GM12878 (cell line): ENCODE data around the gene AMBP. TPM values are rescaled to one million over a fixed set of nuclear protein-coding genes. Genes with fewer than 3 reads are reported as not detected.

ENCODE experiments used
- ATAC-seq: fragments of 200-7000 bp; cut with Tn5 transposase; 3 replicates; pipeline ENCODE4 v1.9.1; 2020; ENCODE audit warnings: mild to moderate bottlenecking, moderate library complexity
- BruUV-seq: library from RNA; stranded (reverse); fragments of 400-500 nt; replicated peaks from 2 replicates; lab custom pipeline; 2021; lab: Mats Ljungman, UMichigan
- CTCF ChIA-PET: fragments of 300-600 bp; sonication (Branson Sonifier 250); formaldehyde crosslinking; extraction: SDS; loops from one replicate; lab custom pipeline; 2021; ENCODE audit warnings: inconsistent platforms; lab: Yijun Ruan, JAX
- POLR2A ChIA-PET: fragments of 350-600 bp; formaldehyde crosslinking; extraction: SDS; loops from one replicate; lab custom pipeline; 2021; ENCODE audit warnings: inconsistent platforms; lab: Charles Lee
- RAD21 ChIA-PET: fragments of 300-600 bp; sonication (Branson Sonifier 250); formaldehyde crosslinking; loops from one replicate; lab custom pipeline; 2023; ENCODE audit warnings: antibody characterized with exemption; ENCODE audit not compliant: unreplicated experiment; lab: Charles Lee
- SMC1A ChIA-PET: fragments of 300-600 bp; sonication (Branson Sonifier 250); formaldehyde crosslinking; loops from one replicate; lab custom pipeline; 2023; ENCODE audit not compliant: unreplicated experiment, uncharacterized antibody; lab: Charles Lee
- DNase-seq: peaks from one replicate; pipeline ENCODE4 v3.0.0-alpha.2; 2011; ENCODE audit warnings: low read depth, low spot score
- FAIRE-seq: peaks from 3 replicates; lab custom pipeline; 2011; peaks lifted over from hg19 to GRCh38; lab: Jason Lieb, UNC
- H2AFZ ChIP-seq: 2 replicates; pipeline ENCODE4 v1.6.0; 2011; ENCODE audit warnings: low read depth, low read length, control low read depth; ENCODE audit not compliant: control insufficient read depth
- H3K27ac ChIP-seq: 2 replicates; pipeline ENCODE4 v1.5.1; 2011; ENCODE audit warnings: control low read depth; ENCODE audit not compliant: control insufficient read depth, insufficient read depth
- H3K27me3 ChIP-seq, 2 experiments: replicated peaks in 1 of 2; 2 replicates each; pipeline versions ENCODE4 v1.6.0 to v1.6.1; 2011; ENCODE audit warnings: low read length in 1 of 2; ENCODE audit not compliant: control insufficient read depth in 2 of 2, insufficient read depth in 2 of 2
- H3K36me3 ChIP-seq, 2 experiments: 2 replicates each; pipeline ENCODE4 v1.5.1; 2011; ENCODE audit warnings: low read length in 1 of 2; ENCODE audit not compliant: control insufficient read depth in 2 of 2, insufficient read depth in 2 of 2
- H3K4me1 ChIP-seq: 2 replicates; pipeline ENCODE4 v1.6.1; 2011; ENCODE audit warnings: mild to moderate bottlenecking, low read length, moderate library complexity, mixed read lengths; ENCODE audit not compliant: control insufficient read depth, insufficient read depth
- H3K4me2 ChIP-seq: 2 replicates; pipeline ENCODE4 v1.6.0; 2011; ENCODE audit warnings: control low read depth; ENCODE audit not compliant: control insufficient read depth, insufficient read depth
- H3K4me3 ChIP-seq: fragments of 200-600 bp; sonication (generic); 2 replicates; pipeline ENCODE4 v1.5.1; 2016
- H3K79me2 ChIP-seq: 2 replicates; pipeline ENCODE4 v1.6.0; 2011; ENCODE audit warnings: low read length; ENCODE audit not compliant: control insufficient read depth, insufficient read depth
- H3K9ac ChIP-seq: 2 replicates; pipeline ENCODE4 v1.8.0; 2011; ENCODE audit warnings: low read length, control low read depth, mixed read lengths; ENCODE audit not compliant: control insufficient read depth, insufficient read depth
- H3K9me3 ChIP-seq: replicated peaks from 3 replicates; pipeline ENCODE4 v1.5.1; 2011; ENCODE audit warnings: mild to moderate bottlenecking, low read length; ENCODE audit not compliant: control insufficient read depth, insufficient read depth
- H4K20me1 ChIP-seq: 2 replicates; pipeline ENCODE4 v1.6.0; 2011; ENCODE audit not compliant: control insufficient read depth, insufficient read depth
- ATF2 ChIP-seq: IDR thresholded peaks from 2 replicates; pipeline ENCODE4 v1.6.1; 2012; ENCODE audit warnings: low read length, inconsistent platforms
- CTCF ChIP-seq, 3 experiments: IDR thresholded peaks in 2 of 3; conservative IDR thresholded peaks in 1 of 3; 2 replicates each; pipeline ENCODE4 v1.5.1; 2011; ENCODE audit warnings: low read depth in 3 of 3, low read length in 3 of 3, mild to moderate bottlenecking in 3 of 3, control low read depth in 2 of 3, moderate library complexity in 2 of 3, inconsistent platforms in 1 of 3, mixed read lengths in 1 of 3; ENCODE audit not compliant: control insufficient read depth in 2 of 3, insufficient read depth in 1 of 3; ENCODE audit errors: extremely low read depth in 1 of 3
- MTA2 ChIP-seq: fragments of 450-650 bp; IDR thresholded peaks from 2 replicates; pipeline ENCODE4 v1.6.1; 2016; ENCODE audit warnings: low read depth, mild to moderate bottlenecking, moderate library complexity
- RBBP5 ChIP-seq: fragments of 200-600 bp; sonication (generic); conservative IDR thresholded peaks from 2 replicates; pipeline ENCODE4 v1.6.1; 2016
- RELA ChIP-seq: fragments of 450-650 bp; IDR thresholded peaks from 2 replicates; pipeline ENCODE4 v1.8.0; 2014; ENCODE audit warnings: borderline replicate concordance; ENCODE audit not compliant: partially characterized antibody
- ZBED1 ChIP-seq: IDR thresholded peaks from 2 replicates; pipeline ENCODE4 v1.6.1; 2016; ENCODE audit warnings: borderline replicate concordance
- ZNF24 ChIP-seq: fragments of 450-650 bp; IDR thresholded peaks from 2 replicates; pipeline ENCODE4 v1.6.1; 2017; ENCODE audit warnings: antibody characterized with exemption, mild to moderate bottlenecking
- WGBS: methylation state at CpG from one replicate; pipeline ENCODE4 v1.1.6; 2016; ENCODE audit warnings: low lambda C conversion rate; ENCODE audit not compliant: insufficient replicate concordance, insufficient coverage; ENCODE audit errors: missing lambda C conversion rate; 5-methylcytosine and 5-hydroxymethylcytosine counted together
- in situ Hi-C: fragments of 300-500 bp; cut with MboI; formaldehyde crosslinking; loops from 9 replicates; pipeline ENCODE4 v1.14.3; 2018; ENCODE audit warnings: mixed read lengths
- intact Hi-C: fragments of 100-400 bp; cut with micrococcal nuclease; formaldehyde crosslinking; loops from one replicate; pipeline ENCODE4 v1.14.2; 2022; ENCODE audit not compliant: unreplicated experiment
- polyA plus RNA-seq, 11 experiments: library from polyadenylated mRNA; depleted of rRNA in 4 of 11; unstranded in 6 of 11; stranded (reverse) in 5 of 11; fragments of >200 nt; fragmentation: Nextera tagmentation in 4 of 11; fragmentation: Illumina TruSeq in 1 of 11; extraction: Ambion mirVana in 4 of 11; extraction: Trizol in 1 of 11; gene quantifications; 1 replicate in 1 of 11; 2 replicates in 10 of 11; pipeline versions ENCODE4 v1.2.1 to v1.2.3, GENCODE V29; 2011 to 2016; ENCODE audit warnings: inconsistent platforms in 2 of 11, missing spikeins in 2 of 11, low read depth in 1 of 11
- total RNA-seq, 4 experiments: library from RNA; depleted of rRNA in 3 of 4; stranded (reverse); fragments of >200 nt in 3 of 4; fragmentation: Illumina TruSeq in 1 of 4; extraction: Trizol in 1 of 4; gene quantifications; 2 replicates each; pipeline versions ENCODE4 v1.2.1 to v1.2.3, GENCODE V29; 2013 to 2021
- TF ChIP-seq, protein P1 (sequence below): fragments of 450-650 bp; IDR thresholded peaks from 2 replicates; pipeline ENCODE4 v1.6.1; 2017; ENCODE audit warnings: borderline replicate concordance

The AMBP gene
- total and polyA plus RNA-seq, 10 of the 15 experiments (the other 5 are each of a cell fraction or from before 2014, with no cell fraction given): 0.11 to 2.3 (median 0.18) TPM; not detected in 7

- ChIA-PET CTCF (interaction anchor here (1.2 kb wide), 1 partner anchor 12 kb away, joined by 3 read pairs; no protein-coding TSS in a partner anchor), RAD21 (no interaction called here), POLR2A (no interaction called here), SMC1A (no interaction called here)
- ATAC-seq (no peak), DNase-seq (no peak), FAIRE-seq (no peak)
- Histone ChIP-seq H3K4me2 (no peak overlapping the region), H3K9ac (no peak overlapping the region), H3K9me3 (no peaks in the 10 kb centered on the region), H4K20me1 (no peaks in the 10 kb centered on the region), H3K27me3 (peaks cover 0 to 3% of the 10 kb centered on the region in 2 experiments; a peak in 2 of 4 replicates), H2AFZ (no peak overlapping the region), H3K36me3 (no peaks in the 10 kb centered on the region), H3K27ac (no peak overlapping the region), H3K4me1 (no peaks in the 10 kb centered on the region), H3K79me2 (no peaks in the 10 kb centered on the region), H3K4me3 (no peak overlapping the region)
- intact Hi-C loops (no loop called here), in situ Hi-C loops (no loop called here)
- no peak for TF ChIP-seq MTA2
- no peak for TF ChIP-seq ZBED1
- no peak for TF ChIP-seq RBBP5
- 19% methylated on average over 16 of the region's 16 CpGs for WGBS
- BruUV-seq: no TSS peak
Measured at GRCh38 chr9:114121227-114122135, 43.4 kb upstream of the AMBP start.

- FAIRE-seq: no peak
- no peak for ATAC-seq
- Histone ChIP-seq H3K27me3 (peaks cover 2 to 3% of the 10 kb centered on the region in 2 experiments; a peak in 3 of 4 replicates), H3K4me3 (no peak overlapping the region), H3K79me2 (no peaks in the 10 kb centered on the region), H3K9ac (no peak overlapping the region), H3K9me3 (no peaks in the 10 kb centered on the region), H4K20me1 (no peaks in the 10 kb centered on the region), H2AFZ (no peak overlapping the region), H3K27ac (no peak overlapping the region), H3K36me3 (no peaks in the 10 kb centered on the region), H3K4me2 (no peak overlapping the region), H3K4me1 (no peaks in the 10 kb centered on the region)
- in situ Hi-C loops (no loop called here), intact Hi-C loops (no loop called here)
- 0% methylated on average over 4 of the region's 4 CpGs for WGBS
- BruUV-seq: no TSS peak
- ChIA-PET RAD21 (no interaction called here), POLR2A (no interaction called here), CTCF (no interaction called here), SMC1A (no interaction called here)
- no peak for DNase-seq
- TF ChIP-seq ATF2 (no peak), ZNF24 (no peak), RELA (no peak), CTCF (IDR thresholded peaks at IDR 0.05 in 2 of 3, conservative IDR thresholded peaks at IDR 0.05 in 1 of 3; ENCODE audit: control insufficient read depth in 2 of 3, extremely low read depth in 1 of 3, insufficient read depth in 1 of 3, low read depth in 3 of 3, low read length in 3 of 3) (no peak)
- TF ChIP-seq, protein P1, sequence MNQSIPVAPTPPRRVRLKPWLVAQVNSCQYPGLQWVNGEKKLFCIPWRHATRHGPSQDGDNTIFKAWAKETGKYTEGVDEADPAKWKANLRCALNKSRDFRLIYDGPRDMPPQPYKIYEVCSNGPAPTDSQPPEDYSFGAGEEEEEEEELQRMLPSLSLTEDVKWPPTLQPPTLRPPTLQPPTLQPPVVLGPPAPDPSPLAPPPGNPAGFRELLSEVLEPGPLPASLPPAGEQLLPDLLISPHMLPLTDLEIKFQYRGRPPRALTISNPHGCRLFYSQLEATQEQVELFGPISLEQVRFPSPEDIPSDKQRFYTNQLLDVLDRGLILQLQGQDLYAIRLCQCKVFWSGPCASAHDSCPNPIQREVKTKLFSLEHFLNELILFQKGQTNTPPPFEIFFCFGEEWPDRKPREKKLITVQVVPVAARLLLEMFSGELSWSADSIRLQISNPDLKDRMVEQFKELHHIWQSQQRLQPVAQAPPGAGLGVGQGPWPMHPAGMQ: no peak
Measured at GRCh38 chr9:114120192-114121014, 42.3 kb upstream of the AMBP start.
